GM21447 (cell line): Measurements from ENCODE around the gene TMEM87A.

Source experiments
- ATAC-seq: cut with Tn5 transposase; IDR thresholded peaks from one replicate; pipeline ENCODE4 v1.9.1; 2021; ENCODE audit not compliant: unreplicated experiment

The TMEM87A gene

DNA sequence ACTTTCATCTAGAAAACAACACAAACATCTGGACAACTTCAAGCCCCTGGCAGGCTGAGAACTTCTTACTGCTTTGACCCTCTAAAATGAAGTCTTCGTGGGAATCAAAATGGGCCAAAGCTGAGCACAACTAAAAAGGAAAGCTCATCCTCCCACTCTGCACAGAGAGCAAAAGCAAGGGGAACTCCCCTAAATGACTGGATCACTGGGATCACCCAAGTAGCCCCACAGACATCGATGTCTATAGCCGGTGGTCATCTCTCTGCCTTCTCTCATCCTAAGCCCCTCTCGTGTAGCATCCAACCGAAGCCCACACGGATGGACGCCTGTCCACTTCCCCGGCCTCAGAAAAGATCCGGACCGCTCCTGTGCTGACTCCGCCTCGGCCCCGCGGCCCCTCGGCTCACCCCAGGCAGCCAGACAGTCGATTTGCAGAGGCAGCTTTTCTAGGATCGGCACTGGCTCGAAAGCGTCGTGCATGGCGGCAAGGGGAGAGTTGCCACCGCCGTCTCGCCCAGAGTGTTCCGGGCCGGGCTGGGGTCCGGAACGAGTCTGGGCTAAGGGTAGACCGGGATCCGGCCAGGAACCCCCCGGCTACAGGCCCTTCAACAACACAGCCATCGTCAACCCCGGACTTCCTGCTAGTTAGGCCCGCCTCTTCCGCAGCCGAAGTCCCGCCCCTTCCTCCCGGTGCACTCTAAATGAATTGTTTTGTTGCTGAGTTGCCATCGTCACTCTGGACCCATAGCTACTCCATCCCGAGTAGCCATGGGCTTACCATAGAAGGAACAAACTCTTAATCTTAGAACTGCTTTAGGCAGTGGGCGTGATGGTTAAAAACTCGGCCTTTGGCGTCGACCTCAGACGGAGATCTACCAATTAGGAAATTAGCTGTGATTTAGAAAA lies 65.3 kb downstream of the TMEM87A start, which contains the start of gene VPS39:
Gene VPS39, minus strand, starts transcription at position 631 of the 906 bp plus-strand sequence. Its CDS starts 151 bp downstream, at position 480.
- ATAC-seq = peak; percentile 98

- ATAC-seq = no peak
Observed at GRCh38 chr15:42206406-42206805, 66.8 kb downstream of the TMEM87A start.

DNA sequence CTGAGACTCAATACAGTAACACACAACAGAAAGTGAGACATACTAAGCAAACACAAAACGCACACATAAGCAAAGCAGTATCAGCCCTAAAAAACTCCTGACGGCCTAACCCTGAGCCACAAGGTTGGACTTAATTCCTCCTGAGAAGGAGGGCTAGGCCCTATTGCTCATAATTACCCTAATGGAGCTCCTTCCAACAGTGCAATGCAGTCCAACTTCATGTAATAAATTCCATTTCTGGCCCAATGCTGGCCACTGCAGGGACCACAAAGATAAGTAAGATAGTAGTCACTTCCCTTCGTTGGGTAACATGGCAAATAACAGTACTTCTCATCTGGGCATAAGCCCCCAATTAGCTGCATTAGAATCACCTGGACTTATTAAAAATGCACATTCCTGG lies 69.3 kb downstream of the TMEM87A start:
- ATAC-seq = no peak

GRCh38 chr15:42202653-42203052 lies 70.6 kb downstream of the TMEM87A start:
- ATAC-seq = no peak

DNA sequence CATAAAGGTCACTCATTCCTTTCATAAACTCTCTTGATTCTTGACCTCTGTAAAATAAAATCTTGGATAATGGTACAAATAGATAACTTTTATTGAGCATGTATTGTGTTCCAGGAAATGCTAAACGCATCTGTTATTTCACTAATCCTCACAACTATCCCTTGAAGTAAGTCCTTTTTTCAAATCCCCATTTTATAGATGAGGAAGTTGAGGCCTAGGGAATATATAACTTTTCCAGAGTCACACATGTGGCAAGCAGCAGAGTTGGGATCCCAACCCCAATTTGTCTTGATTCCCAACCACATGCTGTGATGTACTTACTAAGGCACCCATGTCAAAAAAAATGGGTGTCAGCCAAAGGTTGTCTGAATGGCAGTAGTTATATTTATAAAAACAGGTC lies 71.4 kb downstream of the TMEM87A start:
- ATAC-seq = no peak

DNA sequence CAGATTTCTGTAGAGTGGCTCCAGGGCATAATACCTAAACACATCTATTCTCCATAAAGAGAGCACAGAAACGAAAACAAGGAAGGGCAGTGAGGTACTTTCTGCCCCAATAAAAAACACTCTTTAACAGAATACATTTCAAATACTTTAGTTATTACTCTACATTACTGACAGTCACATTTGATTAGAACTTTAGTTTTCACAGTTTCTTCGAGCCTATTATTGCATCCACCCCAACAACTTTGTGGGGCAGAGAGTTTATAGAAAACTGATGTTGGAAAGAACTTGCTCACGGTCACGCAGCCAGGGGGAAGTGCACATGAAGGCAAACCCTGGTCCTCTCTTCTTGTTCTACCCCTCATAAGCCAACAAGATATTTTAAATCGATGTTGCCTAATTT lies 74.1 kb downstream of the TMEM87A start:
- ATAC-seq = no peak

DNA sequence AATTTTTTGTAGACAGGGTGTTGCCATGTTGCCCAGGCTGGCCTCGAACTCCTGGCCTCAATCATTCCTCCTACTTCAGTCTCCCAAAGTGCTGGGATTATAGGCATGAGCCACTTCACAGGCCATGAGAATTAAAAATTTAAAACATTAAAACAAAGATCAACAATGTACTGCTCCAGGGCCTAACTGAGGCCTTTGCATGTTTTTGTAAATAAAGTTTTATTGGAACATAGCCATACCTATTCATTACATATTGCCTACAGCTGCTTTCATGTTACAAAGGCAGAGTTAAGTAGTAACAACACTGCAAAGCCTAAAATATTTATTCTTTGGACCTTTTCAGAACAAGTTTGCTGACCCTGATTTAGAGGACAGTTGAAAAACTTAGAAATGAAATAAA lies 74.7 kb downstream of the TMEM87A start:
- ATAC-seq = no peak

DNA sequence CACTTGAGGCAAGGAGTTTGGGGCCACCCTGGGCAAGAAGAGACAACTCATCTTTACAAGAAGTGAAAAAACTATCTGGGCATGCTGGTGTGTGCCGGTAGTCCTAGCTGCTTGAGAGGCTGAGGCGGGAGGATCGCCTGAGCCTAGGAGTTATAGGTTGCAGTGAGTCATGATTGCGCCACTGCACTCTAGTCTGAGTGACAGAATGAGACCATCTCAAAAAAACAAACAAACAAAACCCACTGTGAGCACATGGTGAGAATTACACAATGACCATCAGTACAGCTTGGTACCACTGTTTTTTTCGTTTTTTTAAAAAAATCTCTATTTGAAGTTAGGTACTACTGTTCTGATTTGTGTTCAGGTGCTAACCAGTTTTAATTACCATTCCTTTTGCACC lies 78.7 kb downstream of the TMEM87A start:
- ATAC-seq = no peak

DNA sequence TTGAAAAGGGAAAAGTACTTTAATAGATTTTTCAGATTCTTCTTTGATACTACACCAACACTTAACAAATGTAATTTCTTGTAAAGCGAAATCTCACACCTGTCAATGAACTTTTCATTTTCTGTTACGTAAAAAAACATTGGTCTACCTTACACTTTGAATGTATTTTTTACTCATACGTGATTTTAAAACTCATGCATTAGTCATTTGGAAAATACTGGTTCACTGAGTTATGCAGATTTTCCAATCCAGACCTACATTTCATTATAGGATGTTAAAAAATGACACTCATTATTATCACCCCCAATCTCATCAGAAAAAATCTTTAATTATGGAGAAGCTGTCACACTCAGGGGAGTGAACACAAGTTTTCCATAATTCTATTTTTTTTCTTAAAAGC lies 79.8 kb downstream of the TMEM87A start:
- ATAC-seq = no peak

GRCh38 chr15:42191610-42192346 lies 81.5 kb downstream of the TMEM87A start:
- peak; percentile 51 for ATAC-seq

DNA sequence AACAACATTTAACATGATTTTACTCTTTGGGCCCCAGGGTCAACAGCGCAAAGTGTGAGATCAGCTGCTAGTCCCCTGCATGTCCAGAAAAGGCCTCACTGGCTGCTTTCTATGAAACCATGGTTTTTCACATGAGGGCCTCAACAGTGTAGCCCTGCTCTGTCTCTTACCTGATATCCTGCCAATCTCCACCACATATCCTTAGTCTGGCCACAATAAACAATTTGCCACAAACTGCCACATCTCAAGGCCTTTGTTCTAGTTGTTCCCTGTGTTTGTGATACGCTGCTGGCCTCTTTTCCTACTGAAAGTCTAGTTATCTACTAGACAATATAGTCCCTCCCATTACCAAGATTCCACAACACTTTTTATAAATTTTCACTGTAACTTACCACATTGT lies 82.9 kb downstream of the TMEM87A start:
- ATAC-seq = no peak

DNA sequence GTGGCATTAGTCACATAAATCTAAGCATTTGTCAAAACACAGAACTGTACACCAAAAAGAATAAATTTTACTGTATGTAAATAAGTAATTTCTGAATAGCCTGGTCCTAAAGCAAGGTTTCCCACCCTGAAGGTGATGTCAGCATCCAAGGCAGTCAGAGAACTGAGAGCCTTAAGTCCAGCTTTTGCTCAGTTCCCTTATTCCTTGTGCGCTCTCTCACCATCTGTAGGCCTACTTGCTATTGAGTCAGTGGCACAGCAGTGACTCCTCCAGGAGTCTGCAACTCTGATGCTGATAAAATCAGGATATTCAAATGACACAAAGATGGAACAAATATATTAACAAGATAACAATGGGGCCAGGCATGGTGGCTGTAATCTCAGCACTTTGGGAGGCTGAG lies 87.4 kb downstream of the TMEM87A start:
- no peak for ATAC-seq

GRCh38 chr15:42184736-42185135 lies 88.5 kb downstream of the TMEM87A start:
- no peak for ATAC-seq

DNA sequence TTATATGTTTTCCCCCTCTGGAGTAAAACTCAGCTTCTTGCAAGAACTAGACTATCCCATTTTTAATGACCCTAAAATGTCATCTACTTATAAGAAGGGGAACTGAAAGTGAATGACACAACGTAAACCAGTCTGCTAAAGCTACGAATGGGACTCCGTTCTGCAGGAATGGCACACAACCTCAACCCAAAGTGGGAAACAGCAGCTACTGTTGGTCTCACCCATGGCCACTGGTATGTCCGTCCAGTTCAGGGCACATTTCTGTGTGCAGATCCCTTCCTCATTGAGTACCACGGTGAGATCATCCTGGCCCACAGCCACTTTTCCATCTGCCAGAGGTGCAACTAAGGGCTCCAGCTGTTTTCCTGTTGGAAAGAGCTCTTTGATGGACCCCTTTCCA lies 88.9 kb downstream of the TMEM87A start:
- ATAC-seq = no peak

- ATAC-seq = no peak
Observed at GRCh38 chr15:42182961-42183360, 90.3 kb downstream of the TMEM87A start.

DNA sequence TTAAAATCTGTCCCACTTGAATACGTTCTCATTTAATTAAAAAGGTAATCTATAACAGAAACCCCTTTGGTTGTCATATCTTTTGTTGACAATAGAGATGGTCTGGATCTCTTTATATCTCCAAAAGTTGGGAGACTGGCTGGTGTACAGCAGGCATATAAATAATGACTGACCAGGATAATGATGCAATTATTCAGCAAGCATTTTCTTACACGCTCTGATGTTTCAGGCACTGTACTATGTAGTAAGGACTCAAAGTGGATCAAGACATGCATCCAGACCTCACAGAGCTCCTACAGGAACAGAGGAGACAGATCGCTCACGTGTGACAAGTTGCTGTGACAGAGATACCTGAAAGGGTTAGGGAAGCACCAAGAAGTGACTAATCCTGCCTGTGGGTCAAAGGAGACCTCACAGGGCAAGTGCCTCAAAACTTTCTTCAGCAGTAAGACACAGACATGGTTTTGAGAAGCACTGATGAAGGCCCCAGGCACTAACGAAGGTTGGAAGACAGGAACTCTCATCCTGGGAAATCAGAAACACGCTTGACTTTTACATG lies 90.8 kb downstream of the TMEM87A start:
- ATAC-seq = no peak

- ATAC-seq = no peak
Observed at GRCh38 chr15:42178056-42178455, 95.2 kb downstream of the TMEM87A start.

DNA sequence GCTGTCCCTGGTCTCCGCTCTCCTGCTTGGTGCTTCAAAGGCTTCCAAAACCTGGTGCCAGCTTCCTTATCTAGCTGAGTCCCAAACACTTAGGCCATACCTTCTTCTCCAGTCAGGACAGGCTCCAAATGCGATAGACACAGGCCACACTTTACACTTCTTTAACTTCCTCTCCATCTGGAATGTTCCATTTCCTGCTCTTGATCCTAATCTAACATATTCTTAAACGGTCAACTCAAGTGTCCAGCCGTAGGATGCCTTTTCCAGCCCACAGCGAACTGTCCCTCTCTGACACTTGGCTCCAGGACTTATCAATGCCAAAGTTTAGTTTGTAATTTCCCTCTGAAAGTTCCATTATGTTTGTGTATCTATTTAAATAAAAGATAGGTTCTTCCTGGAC lies 97.6 kb downstream of the TMEM87A start:
- ATAC-seq = no peak

DNA sequence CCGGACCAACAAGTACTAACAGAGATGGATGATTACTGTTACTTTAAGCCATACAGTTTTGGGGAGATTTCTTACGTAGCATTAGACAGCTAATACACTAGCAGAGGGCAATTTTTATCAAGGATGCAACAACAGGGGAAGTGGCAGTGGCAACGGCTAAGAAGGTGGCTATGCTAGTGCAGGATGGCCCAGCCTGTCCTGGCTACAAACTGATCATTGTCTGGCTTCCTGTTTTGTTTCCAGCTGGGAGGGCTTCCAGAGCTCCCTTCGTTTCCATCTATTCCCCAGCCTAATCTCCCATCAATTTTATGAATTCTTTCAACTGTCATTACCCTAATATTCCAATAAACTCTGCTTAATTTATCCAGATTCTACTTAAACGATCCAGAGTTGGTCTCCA lies 100.8 kb downstream of the TMEM87A start:
- ATAC-seq = no peak

GRCh38 chr15:42171795-42172194 lies 101.4 kb downstream of the TMEM87A start:
- no peak for ATAC-seq

DNA sequence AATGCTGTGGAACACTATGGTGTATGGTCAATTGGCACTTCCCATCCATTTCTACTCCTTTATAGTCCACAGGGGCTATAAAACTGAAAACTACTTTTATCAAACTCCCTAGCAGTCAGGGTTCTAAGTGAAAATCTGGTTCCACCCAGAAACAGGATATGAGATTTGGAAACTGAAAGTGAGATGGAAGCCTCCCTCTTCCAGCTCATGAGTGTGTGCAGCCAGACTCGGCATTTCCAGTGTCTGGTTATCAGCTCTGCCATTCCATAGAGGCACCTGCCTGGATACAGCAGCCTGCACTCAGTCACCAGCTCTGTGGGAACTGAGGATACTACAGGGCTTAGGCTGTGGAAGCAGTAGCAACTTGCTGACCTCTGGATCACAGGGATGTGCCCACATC lies 102.1 kb downstream of the TMEM87A start:
- no peak for ATAC-seq
